ENCODE results near the gene ZNF154.
"Not testable (repeated sequence)": the region's sequence is repeated elsewhere in the genome, so short reads cannot be mapped to it uniquely, and the experiment has no call there.

The ZNF154 gene

GRCh38 chr19:57708641-57709361 lies at the start of gene ZNF154:
TSS of gene ZNF154 (minus strand) at chr19:57709204. CDS start at chr19:57708971, 233 bp downstream.
- peak; percentile 81 for DNase-seq (ENCODE audit: low spot score)

- no peak for DNase-seq (ENCODE audit: low spot score)
Measured at GRCh38 chr19:57757941-57758340, 48.9 kb upstream of the ZNF154 start.

- no peak for DNase-seq (ENCODE audit: low spot score)
Measured at GRCh38 chr19:57755031-57755430, 46.0 kb upstream of the ZNF154 start.

- DNase-seq (ENCODE audit: low spot score) = no peak
Measured at GRCh38 chr19:57754091-57754673, 45.2 kb upstream of the ZNF154 start.

- no peak for DNase-seq (ENCODE audit: low spot score)
Measured at GRCh38 chr19:57748029-57748428, 39.0 kb upstream of the ZNF154 start.

- DNase-seq (ENCODE audit: low spot score) = no peak
Measured at GRCh38 chr19:57747472-57747807, 38.4 kb upstream of the ZNF154 start.

GRCh38 chr19:57746580-57747471 lies 37.8 kb upstream of the ZNF154 start, which contains the start of gene ZNF776:
TSS of gene ZNF776 (plus strand) at chr19:57746815. CDS start at chr19:57747059, 244 bp downstream.
- peak; percentile 95 for DNase-seq (ENCODE audit: low spot score)

- DNase-seq (ENCODE audit: low spot score) = not testable (repeated sequence)
Measured at GRCh38 chr19:57738770-57739169, 29.8 kb upstream of the ZNF154 start.

GRCh38 chr19:57738320-57738719 lies 29.3 kb upstream of the ZNF154 start:
- DNase-seq (ENCODE audit: low spot score) = not testable (repeated sequence)

GRCh38 chr19:57720878-57721277 lies 11.9 kb upstream of the ZNF154 start:
- no peak for DNase-seq (ENCODE audit: low spot score)

GRCh38 chr19:57719901-57720519 lies 11.0 kb upstream of the ZNF154 start:
- DNase-seq (ENCODE audit: low spot score) = no peak

- no peak for DNase-seq (ENCODE audit: low spot score)
Measured at GRCh38 chr19:57719424-57719823, 10.4 kb upstream of the ZNF154 start.

GRCh38 chr19:57712222-57712621 lies 3.2 kb upstream of the ZNF154 start:
- DNase-seq (ENCODE audit: low spot score) = no peak

- no peak for DNase-seq (ENCODE audit: low spot score)
Measured at GRCh38 chr19:57709616-57710015, 612 bp upstream of the ZNF154 start.

GRCh38 chr19:57706346-57706745 lies 2.7 kb downstream of the ZNF154 start:
- DNase-seq (ENCODE audit: low spot score) = no peak

- no peak for DNase-seq (ENCODE audit: low spot score)
Measured at GRCh38 chr19:57701625-57702024, 7.4 kb downstream of the ZNF154 start.

- no peak for DNase-seq (ENCODE audit: low spot score)
Measured at GRCh38 chr19:57689750-57690149, 19.3 kb downstream of the ZNF154 start.

GRCh38 chr19:57688011-57688763 lies 20.8 kb downstream of the ZNF154 start:
- no peak for DNase-seq (ENCODE audit: low spot score)

GRCh38 chr19:57687363-57688010 lies 21.5 kb downstream of the ZNF154 start:
- no peak for DNase-seq (ENCODE audit: low spot score)

GRCh38 chr19:57686727-57687126 lies 22.3 kb downstream of the ZNF154 start:
- DNase-seq (ENCODE audit: low spot score) = no peak

- DNase-seq (ENCODE audit: low spot score) = no peak
Measured at GRCh38 chr19:57682226-57682766, 26.7 kb downstream of the ZNF154 start.

Data from AG20443 (cell line).